ENCODE results near the gene CACNA1D.

DNA sequence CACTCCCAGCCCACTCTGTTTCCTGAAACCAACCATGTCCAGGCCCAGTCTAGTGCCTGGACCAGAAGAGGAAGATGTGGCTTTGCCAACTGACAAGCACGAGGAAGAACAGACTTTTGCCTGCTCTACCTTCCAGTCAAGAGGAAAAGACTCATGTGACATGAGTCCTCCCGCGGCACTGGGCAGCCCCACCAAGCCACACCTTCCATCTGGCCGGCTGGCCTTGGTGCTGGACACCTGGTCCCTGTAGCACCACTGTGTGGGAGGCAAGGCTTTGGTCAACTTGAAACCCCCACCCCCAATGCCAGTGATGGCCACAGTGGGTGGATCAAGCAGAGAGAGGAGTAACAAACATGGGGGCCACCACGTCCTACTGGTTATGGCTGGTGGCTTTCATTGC is 339.3 kb downstream of the CACNA1D start:
- TF ChIP-seq, protein P1, sequence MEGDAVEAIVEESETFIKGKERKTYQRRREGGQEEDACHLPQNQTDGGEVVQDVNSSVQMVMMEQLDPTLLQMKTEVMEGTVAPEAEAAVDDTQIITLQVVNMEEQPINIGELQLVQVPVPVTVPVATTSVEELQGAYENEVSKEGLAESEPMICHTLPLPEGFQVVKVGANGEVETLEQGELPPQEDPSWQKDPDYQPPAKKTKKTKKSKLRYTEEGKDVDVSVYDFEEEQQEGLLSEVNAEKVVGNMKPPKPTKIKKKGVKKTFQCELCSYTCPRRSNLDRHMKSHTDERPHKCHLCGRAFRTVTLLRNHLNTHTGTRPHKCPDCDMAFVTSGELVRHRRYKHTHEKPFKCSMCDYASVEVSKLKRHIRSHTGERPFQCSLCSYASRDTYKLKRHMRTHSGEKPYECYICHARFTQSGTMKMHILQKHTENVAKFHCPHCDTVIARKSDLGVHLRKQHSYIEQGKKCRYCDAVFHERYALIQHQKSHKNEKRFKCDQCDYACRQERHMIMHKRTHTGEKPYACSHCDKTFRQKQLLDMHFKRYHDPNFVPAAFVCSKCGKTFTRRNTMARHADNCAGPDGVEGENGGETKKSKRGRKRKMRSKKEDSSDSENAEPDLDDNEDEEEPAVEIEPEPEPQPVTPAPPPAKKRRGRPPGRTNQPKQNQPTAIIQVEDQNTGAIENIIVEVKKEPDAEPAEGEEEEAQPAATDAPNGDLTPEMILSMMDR (IDR thresholded peaks at IDR 0.05), result no peak
- no peak for TF ChIP-seq POLR2A (IDR thresholded peaks at IDR 0.05)
- TF ChIP-seq POLR2AphosphoS5 (IDR thresholded peaks at IDR 0.05), result no peak
